Skeletal muscle cell (primary cell): ENCODE results near the gene RALGAPB.
A peak's percentile ranks its signal among the peaks of the same experiment; 100 is the strongest.
"Not testable (repeated sequence)": the region's sequence is repeated elsewhere in the genome, so short reads cannot be mapped to it uniquely, and the experiment has no call there.

Experiments
- DNase-seq: peaks from one replicate; pipeline ENCODE4 v3.0.0-alpha.2; 2010; ENCODE audit warnings: low read depth
- H3K4me3 ChIP-seq: 2 replicates; pipeline ENCODE4 v1.5.1; 2011; ENCODE audit warnings: low read depth, mild to moderate bottlenecking, control low read depth, low read length, moderate library complexity

The RALGAPB gene

GRCh38 chr20:38595886-38596285 is 123.2 kb downstream of the RALGAPB start:
- not testable (repeated sequence) for DNase-seq, H3K4me3 ChIP-seq

- no peak for DNase-seq
- H3K4me3 ChIP-seq, result no peak overlapping the region
These were observed 126.8 kb downstream of the RALGAPB start for GRCh38 chr20:38599410-38599882.

GRCh38 chr20:38600057-38600456 is 127.4 kb downstream of the RALGAPB start:
- DNase-seq, result no peak
- no peak overlapping the region for H3K4me3 ChIP-seq

GRCh38 chr20:38601216-38602184 is 128.9 kb downstream of the RALGAPB start, which contains the start of gene ARHGAP40:
ARHGAP40 (plus strand) TSS chr20:38601809.
- peak within 1 kb of the TSS; percentile 9 for H3K4me3 ChIP-seq
- no peak for DNase-seq

- DNase-seq, result no peak
These were observed 129.5 kb downstream of the RALGAPB start for GRCh38 chr20:38602185-38602581.

GRCh38 chr20:38603286-38603685 is 130.6 kb downstream of the RALGAPB start:
- DNase-seq, result no peak
- no peak overlapping the region for H3K4me3 ChIP-seq

More at GRCh38 chr20:38602185-38602581, 129.5 kb downstream of the RALGAPB start:
- peak overlapping the region; percentile 9 for H3K4me3 ChIP-seq

GRCh38 chr20:38604873-38605303 is 132.2 kb downstream of the RALGAPB start:
- peak; percentile 18 for DNase-seq
- no peak overlapping the region for H3K4me3 ChIP-seq

GRCh38 chr20:38607351-38607750 is 134.7 kb downstream of the RALGAPB start:
- DNase-seq, result no peak
- no peak overlapping the region for H3K4me3 ChIP-seq

- DNase-seq, result no peak
These were observed 135.5 kb downstream of the RALGAPB start for GRCh38 chr20:38608188-38608587.

GRCh38 chr20:38609815-38610214 is 137.2 kb downstream of the RALGAPB start:
- no peak for DNase-seq
- H3K4me3 ChIP-seq, result no peak overlapping the region

More at GRCh38 chr20:38608188-38608587, 135.5 kb downstream of the RALGAPB start:
- H3K4me3 ChIP-seq, result no peak overlapping the region

GRCh38 chr20:38610521-38610920 is 137.9 kb downstream of the RALGAPB start:
- DNase-seq, result no peak
- no peak overlapping the region for H3K4me3 ChIP-seq

GRCh38 chr20:38612751-38613515 is 140.3 kb downstream of the RALGAPB start:
- no peak overlapping the region for H3K4me3 ChIP-seq
- no peak for DNase-seq

GRCh38 chr20:38615283-38615682 is 142.6 kb downstream of the RALGAPB start:
- DNase-seq, result no peak

GRCh38 chr20:38616457-38616856 is 143.8 kb downstream of the RALGAPB start:
- DNase-seq, result no peak
- no peak overlapping the region for H3K4me3 ChIP-seq

More at GRCh38 chr20:38615283-38615682, 142.6 kb downstream of the RALGAPB start:
- H3K4me3 ChIP-seq, result no peak overlapping the region

GRCh38 chr20:38617011-38617829 is 144.6 kb downstream of the RALGAPB start:
- DNase-seq, result no peak

GRCh38 chr20:38617830-38618196 is 145.2 kb downstream of the RALGAPB start:
- no peak for DNase-seq
- H3K4me3 ChIP-seq, result no peak overlapping the region

More at GRCh38 chr20:38617011-38617829, 144.6 kb downstream of the RALGAPB start:
- H3K4me3 ChIP-seq, result no peak overlapping the region

GRCh38 chr20:38620441-38620840 is 147.8 kb downstream of the RALGAPB start:
- DNase-seq, result no peak
- H3K4me3 ChIP-seq, result no peak overlapping the region

GRCh38 chr20:38623061-38623460 is 150.4 kb downstream of the RALGAPB start:
- no peak overlapping the region for H3K4me3 ChIP-seq
- no peak for DNase-seq

GRCh38 chr20:38624084-38624483 is 151.4 kb downstream of the RALGAPB start:
- DNase-seq, result no peak
- H3K4me3 ChIP-seq, result no peak overlapping the region
